OCI-LY7 (cell line): Measurements from ENCODE around the gene VPS37C. TPM values are rescaled to one million over a fixed set of nuclear protein-coding genes. Genes with fewer than 3 reads are reported as not detected.

ENCODE experiments used
- BruUV-seq: library from RNA; stranded (reverse); fragments of 400-500 nt; replicated peaks from 2 replicates; lab custom pipeline; 2021; lab: Mats Ljungman, UMichigan
- CTCF ChIA-PET: fragments of 300-600 bp; sonication (Branson Sonifier 250); formaldehyde crosslinking; loops from one replicate; lab custom pipeline; 2022; ENCODE audit warnings: antibody characterized with exemption; ENCODE audit not compliant: unreplicated experiment; lab: Charles Lee
- POLR2A ChIA-PET: fragments of 300-600 bp; sonication (Branson Sonifier 250); formaldehyde crosslinking; loops from one replicate; lab custom pipeline; 2022; ENCODE audit warnings: antibody characterized with exemption; lab: Charles Lee
- DNase-seq: peaks from one replicate; pipeline ENCODE4 v3.0.0-alpha.2; 2015; ENCODE audit warnings: low spot score
- H2AFZ ChIP-seq: fragments of 200-600 bp; sonication (generic), shearing (Covaris generic); 2 replicates; pipeline ENCODE4 v1.6.1; 2014; ENCODE audit warnings: mild to moderate bottlenecking, antibody characterized with exemption, low read length, moderate library complexity
- H3K27ac ChIP-seq: fragments of 200-600 bp; sonication (generic); 2 replicates; pipeline ENCODE4 v1.5.1; 2014; ENCODE audit warnings: mixed run types, low read depth, mild to moderate bottlenecking, moderate library complexity, low read length, inconsistent platforms; ENCODE audit not compliant: poor library complexity, severe bottlenecking
- H3K36me3 ChIP-seq: fragments of 200-600 bp; sonication (generic); 2 replicates; pipeline ENCODE4 v1.6.1; 2014; ENCODE audit warnings: mild to moderate bottlenecking, antibody characterized with exemption, low read length, moderate library complexity, mixed read lengths; ENCODE audit not compliant: insufficient read depth
- H3K4me1 ChIP-seq: fragments of 200-600 bp; sonication (generic); 2 replicates; pipeline ENCODE4 v1.5.1; 2014; ENCODE audit warnings: mild to moderate bottlenecking, low read length; ENCODE audit not compliant: insufficient read depth, poor library complexity, severe bottlenecking
- H3K4me2 ChIP-seq: fragments of 200-600 bp; sonication (generic); 2 replicates; pipeline ENCODE4 v1.6.1; 2014; ENCODE audit warnings: mild to moderate bottlenecking, low read length
- H3K4me3 ChIP-seq: fragments of 200-600 bp; sonication (generic); 2 replicates; pipeline ENCODE4 v1.5.1; 2014; ENCODE audit warnings: mild to moderate bottlenecking, low read depth, low read length; ENCODE audit not compliant: poor library complexity, severe bottlenecking
- H3K79me2 ChIP-seq: fragments of 200-600 bp; sonication (generic); 2 replicates; pipeline ENCODE4 v1.6.1; 2016; ENCODE audit warnings: low read depth, mild to moderate bottlenecking, low read length, moderate library complexity, mixed read lengths; ENCODE audit not compliant: insufficient read depth
- H3K9me2 ChIP-seq: fragments of 200-600 bp; sonication (generic); 2 replicates; pipeline ENCODE4 v1.6.1; 2016; ENCODE audit warnings: mild to moderate bottlenecking, low read length, mixed read lengths; ENCODE audit not compliant: insufficient read depth
- H3K9me3 ChIP-seq: fragments of 200-600 bp; sonication (generic); 2 replicates; pipeline ENCODE4 v1.6.1; 2014; ENCODE audit warnings: mild to moderate bottlenecking, mixed run types, low read length, mixed read lengths
- H4K20me1 ChIP-seq: fragments of 200-600 bp; sonication (generic); 2 replicates; pipeline ENCODE4 v1.6.1; 2014; ENCODE audit warnings: mild to moderate bottlenecking, antibody characterized with exemption, low read length, moderate library complexity, mixed read lengths; ENCODE audit not compliant: insufficient read depth
- CTCF ChIP-seq: fragments of 200-600 bp; sonication (generic); conservative IDR thresholded peaks from 2 replicates; pipeline ENCODE4 v1.5.1; 2014; ENCODE audit warnings: mild to moderate bottlenecking, antibody characterized with exemption, low read length, moderate library complexity, mixed read lengths
- EZH2phosphoT487 ChIP-seq: fragments of 200-600 bp; sonication (generic); IDR thresholded peaks from 2 replicates; pipeline ENCODE4 v1.6.1; 2018; ENCODE audit warnings: low read depth, borderline replicate concordance, mild to moderate bottlenecking, mixed run types, antibody characterized with exemption, low read length, moderate library complexity, mixed read lengths
- intact Hi-C: fragments of 100-400 bp; cut with micrococcal nuclease; formaldehyde crosslinking; loops from one replicate; pipeline ENCODE4 v1.10.0; 2022; ENCODE audit not compliant: unreplicated experiment
- total RNA-seq, 2 experiments: library from RNA; depleted of rRNA in 1 of 2; stranded (reverse); fragments of >200 nt in 1 of 2; shearing (Covaris generic) in 1 of 2; gene quantifications; 2 replicates each; pipeline ENCODE4 v1.2.3, GENCODE V29; 2014 to 2022

The VPS37C gene
- total RNA-seq, 2 experiments from 2014 or later, result 10.3 to 12.8 TPM

- Histone ChIP-seq H3K4me1 (peaks cover 6% of the 10 kb centered on the region), H3K4me2 (no peak overlapping the region), H3K9me3 (no peaks in the 10 kb centered on the region), H3K79me2 (no peaks in the 10 kb centered on the region), H3K9me2 (no peaks in the 10 kb centered on the region), H3K4me3 (no peak overlapping the region), H4K20me1 (no peaks in the 10 kb centered on the region), H3K27ac (no peak overlapping the region), H3K36me3 (no peaks in the 10 kb centered on the region), H2AFZ (no peak overlapping the region)
- CTCF ChIA-PET, result interaction anchor here (0.6 kb wide), 1 partner anchor 60 kb away, joined by 4 read pairs; no protein-coding TSS in a partner anchor
- intact Hi-C loops, result no loop called here
- no peak for DNase-seq
- BruUV-seq, result no TSS peak
- POLR2A ChIA-PET, result no interaction called here
- no peak for TF ChIP-seq EZH2phosphoT487
- TF ChIP-seq CTCF, result no peak
Observed at GRCh38 chr11:61112575-61112974, 48.7 kb downstream of the VPS37C start.

GRCh38 chr11:61111786-61112517 is 49.3 kb downstream of the VPS37C start:
- intact Hi-C loops, result no loop called here
- Histone ChIP-seq H3K79me2 (no peaks in the 10 kb centered on the region), H4K20me1 (no peaks in the 10 kb centered on the region), H3K4me3 (no peak overlapping the region), H3K27ac (no peak overlapping the region), H3K4me1 (peaks cover 6% of the 10 kb centered on the region), H3K9me3 (no peaks in the 10 kb centered on the region), H2AFZ (no peak overlapping the region), H3K4me2 (no peak overlapping the region), H3K36me3 (no peaks in the 10 kb centered on the region), H3K9me2 (no peaks in the 10 kb centered on the region)
- no peak for DNase-seq
- no peak for TF ChIP-seq CTCF
- ChIA-PET CTCF (no interaction called here), POLR2A (interaction anchor here (0.6 to 1.1 kb wide), 2 partner anchors 15 to 41 kb away, joined by 3 read pairs; no protein-coding TSS in a partner anchor)
- no TSS peak for BruUV-seq

GRCh38 chr11:61111050-61111435 is 50.2 kb downstream of the VPS37C start:
- POLR2A ChIA-PET, result interaction anchor here (0.6 to 1.1 kb wide), 2 partner anchors 16 to 40 kb away, joined by 3 read pairs; no protein-coding TSS in a partner anchor

More at GRCh38 chr11:61111050-61111435, 50.2 kb downstream of the VPS37C start:
- Histone ChIP-seq H2AFZ (no peak overlapping the region), H3K4me2 (no peak overlapping the region), H3K79me2 (no peaks in the 10 kb centered on the region), H3K9me3 (no peaks in the 10 kb centered on the region), H3K27ac (no peak overlapping the region), H3K36me3 (no peaks in the 10 kb centered on the region), H4K20me1 (no peaks in the 10 kb centered on the region), H3K4me1 (peaks cover 6% of the 10 kb centered on the region), H3K4me3 (no peak overlapping the region), H3K9me2 (no peaks in the 10 kb centered on the region)
- no peak for DNase-seq
- TF ChIP-seq CTCF, result no peak
- no peak for TF ChIP-seq EZH2phosphoT487
- BruUV-seq, result no TSS peak
- CTCF ChIA-PET, result no interaction called here
- intact Hi-C loops, result no loop called here
